Esophagus muscularis mucosa (tissue), 3 donors: ENCODE measurements around the gene JADE1.

Experiments
- POLR2A ChIP-seq: fragments of 450-650 bp; IDR thresholded peaks from one replicate; pipeline ENCODE4 v1.6.1; 2017; ENCODE audit warnings: antibody characterized with exemption, moderate library complexity, mild to moderate bottlenecking, low read depth
- POLR2AphosphoS5 ChIP-seq, 2 donors: sonication (generic); formaldehyde crosslinking; IDR thresholded peaks; one replicate each; pipeline ENCODE4 v1.6.1; 2017; ENCODE audit warnings: antibody characterized with exemption in 2 of 2
- TF ChIP-seq, protein P1 (sequence below), 3 experiments: fragments of 200-600 bp in 2 of 3; fragments of 450-650 bp in 1 of 3; sonication (generic) in 2 of 3; IDR thresholded peaks; one replicate each; pipeline ENCODE4 v1.5.1; 2017 to 2019; ENCODE audit warnings: antibody characterized with exemption in 3 of 3, mild to moderate bottlenecking in 2 of 3, moderate library complexity in 1 of 3

DNA sequence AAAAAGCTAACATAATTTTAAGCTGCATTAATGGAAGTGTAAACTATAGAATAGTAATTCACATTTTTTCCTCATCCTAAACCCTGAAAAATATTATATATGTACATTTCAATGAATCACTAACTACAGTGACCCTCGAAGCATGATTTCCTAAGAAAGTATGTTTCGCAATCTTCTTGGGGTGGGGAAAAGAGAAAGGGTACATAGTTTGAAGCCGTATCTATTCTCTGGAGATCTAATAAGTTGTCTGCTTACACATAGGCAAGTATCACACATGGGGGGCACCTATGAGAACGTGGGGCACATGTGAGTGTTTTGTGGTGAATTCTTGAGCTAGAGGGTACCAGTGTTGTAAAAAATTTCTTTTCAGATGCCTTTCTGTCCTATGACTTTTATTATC lies 71.2 kb downstream of the JADE1 start:
- TF ChIP-seq, protein P1, sequence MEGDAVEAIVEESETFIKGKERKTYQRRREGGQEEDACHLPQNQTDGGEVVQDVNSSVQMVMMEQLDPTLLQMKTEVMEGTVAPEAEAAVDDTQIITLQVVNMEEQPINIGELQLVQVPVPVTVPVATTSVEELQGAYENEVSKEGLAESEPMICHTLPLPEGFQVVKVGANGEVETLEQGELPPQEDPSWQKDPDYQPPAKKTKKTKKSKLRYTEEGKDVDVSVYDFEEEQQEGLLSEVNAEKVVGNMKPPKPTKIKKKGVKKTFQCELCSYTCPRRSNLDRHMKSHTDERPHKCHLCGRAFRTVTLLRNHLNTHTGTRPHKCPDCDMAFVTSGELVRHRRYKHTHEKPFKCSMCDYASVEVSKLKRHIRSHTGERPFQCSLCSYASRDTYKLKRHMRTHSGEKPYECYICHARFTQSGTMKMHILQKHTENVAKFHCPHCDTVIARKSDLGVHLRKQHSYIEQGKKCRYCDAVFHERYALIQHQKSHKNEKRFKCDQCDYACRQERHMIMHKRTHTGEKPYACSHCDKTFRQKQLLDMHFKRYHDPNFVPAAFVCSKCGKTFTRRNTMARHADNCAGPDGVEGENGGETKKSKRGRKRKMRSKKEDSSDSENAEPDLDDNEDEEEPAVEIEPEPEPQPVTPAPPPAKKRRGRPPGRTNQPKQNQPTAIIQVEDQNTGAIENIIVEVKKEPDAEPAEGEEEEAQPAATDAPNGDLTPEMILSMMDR (IDR thresholded peaks at IDR 0.05) = no peak
- TF ChIP-seq POLR2AphosphoS5 (IDR thresholded peaks at IDR 0.05) = no peak
- TF ChIP-seq POLR2A = no peak
